Measurements from ENCODE around the gene TMEM184C.

TMEM184C gene

GRCh38 chr4:147645099-147645498, 27.9 kb downstream of the TMEM184C start:
- TF ChIP-seq CTCF (IDR thresholded peaks at IDR 0.05; ENCODE audit: borderline replicate concordance, insufficient read depth, low read depth, low read length), result no peak
- H3K4me3 ChIP-seq (ENCODE audit: low read depth, low read length), result no peak overlapping the region

DNA sequence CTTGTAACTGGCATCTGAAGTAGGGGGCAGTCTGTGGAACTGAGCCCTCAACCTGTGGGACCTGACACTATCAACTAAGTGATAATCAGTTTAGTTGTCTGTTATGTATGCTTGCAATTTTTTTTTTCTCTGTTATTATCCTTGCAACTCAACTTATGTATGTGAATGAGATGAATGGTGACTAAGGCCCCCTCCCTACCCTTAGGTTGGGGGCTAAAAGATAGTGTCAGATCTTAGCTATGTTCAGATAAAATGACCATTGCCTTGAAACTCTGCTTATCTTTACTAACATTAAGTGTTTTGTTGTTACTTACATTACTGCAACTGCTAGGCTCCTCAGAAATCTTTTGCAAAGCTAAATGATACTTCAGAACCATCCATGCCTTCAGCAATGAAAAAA, 31.5 kb downstream of the TMEM184C start:
- H3K4me3 ChIP-seq (ENCODE audit: low read depth, low read length), result no peak overlapping the region
- no peak for TF ChIP-seq CTCF (IDR thresholded peaks at IDR 0.05; ENCODE audit: borderline replicate concordance, insufficient read depth, low read depth, low read length)

GRCh38 chr4:147651563-147651962, 34.4 kb downstream of the TMEM184C start:
- H3K4me3 ChIP-seq (ENCODE audit: low read depth, low read length), result no peak overlapping the region
- no peak for TF ChIP-seq CTCF (IDR thresholded peaks at IDR 0.05; ENCODE audit: borderline replicate concordance, insufficient read depth, low read depth, low read length)

DNA sequence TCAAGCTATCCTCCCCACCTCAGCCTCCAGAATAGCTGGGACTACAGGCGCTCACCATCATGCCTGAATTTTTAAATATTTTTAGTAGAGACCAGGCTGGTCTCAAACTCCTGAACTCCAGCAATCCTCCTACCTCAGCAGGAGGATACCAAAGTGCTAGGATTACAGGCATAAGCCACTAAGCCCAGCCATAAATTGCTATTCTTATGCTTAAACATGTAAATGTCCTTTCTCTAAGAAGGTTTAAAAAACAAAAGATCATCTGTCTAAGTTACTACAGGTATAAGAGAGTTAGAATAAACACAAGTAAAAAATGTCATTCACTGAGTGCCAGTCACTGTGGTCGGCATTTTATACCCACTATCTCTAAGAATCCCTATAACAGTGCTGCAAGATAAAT, 38.4 kb downstream of the TMEM184C start:
- TF ChIP-seq CTCF (IDR thresholded peaks at IDR 0.05; ENCODE audit: borderline replicate concordance, insufficient read depth, low read depth, low read length), result no peak
- no peak overlapping the region for H3K4me3 ChIP-seq (ENCODE audit: low read depth, low read length)

DNA sequence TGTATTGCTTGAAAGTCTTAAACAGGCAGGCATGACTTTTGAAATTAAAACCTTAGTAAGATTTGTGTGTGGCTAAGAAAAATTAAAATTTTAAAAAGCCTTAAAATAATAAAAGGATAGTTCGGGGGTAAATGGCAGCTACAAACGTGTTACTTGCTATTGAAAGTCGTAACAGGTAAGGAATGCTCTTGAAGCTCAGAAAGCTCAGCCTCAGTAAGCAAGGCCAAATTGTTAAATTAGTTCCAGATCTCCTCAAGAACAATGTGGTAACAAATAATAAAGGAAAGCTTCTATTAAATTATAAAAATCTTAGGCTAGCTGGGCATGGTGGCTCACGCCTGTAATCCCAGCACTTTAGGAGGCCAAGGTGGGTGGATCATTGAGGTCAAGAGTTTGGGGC, 41.3 kb downstream of the TMEM184C start:
- no peak overlapping the region for H3K4me3 ChIP-seq (ENCODE audit: low read depth, low read length)
- no peak for TF ChIP-seq CTCF (IDR thresholded peaks at IDR 0.05; ENCODE audit: borderline replicate concordance, insufficient read depth, low read depth, low read length)

- no peak for TF ChIP-seq CTCF (IDR thresholded peaks at IDR 0.05; ENCODE audit: borderline replicate concordance, insufficient read depth, low read depth, low read length)
Measured at GRCh38 chr4:147674073-147674472, 56.9 kb downstream of the TMEM184C start.

GRCh38 chr4:147674496-147674895, 57.3 kb downstream of the TMEM184C start:
- no peak for TF ChIP-seq CTCF (IDR thresholded peaks at IDR 0.05; ENCODE audit: borderline replicate concordance, insufficient read depth, low read depth, low read length)
- no peak overlapping the region for H3K4me3 ChIP-seq (ENCODE audit: low read depth, low read length)

More at GRCh38 chr4:147674073-147674472, 56.9 kb downstream of the TMEM184C start:
- H3K4me3 ChIP-seq (ENCODE audit: low read depth, low read length), result no peak overlapping the region
